Measurements from ENCODE around the gene C1orf35. TPM values are rescaled to one million over a fixed set of nuclear protein-coding genes. Genes with fewer than 3 reads are reported as not detected.

Gene C1orf35
- total RNA-seq, result 10 to 100 TPM; 20.9 to 21.6 TPM
- 27.8 to 28.5 reads per million in 2 donors for total RNA-seq

DNA sequence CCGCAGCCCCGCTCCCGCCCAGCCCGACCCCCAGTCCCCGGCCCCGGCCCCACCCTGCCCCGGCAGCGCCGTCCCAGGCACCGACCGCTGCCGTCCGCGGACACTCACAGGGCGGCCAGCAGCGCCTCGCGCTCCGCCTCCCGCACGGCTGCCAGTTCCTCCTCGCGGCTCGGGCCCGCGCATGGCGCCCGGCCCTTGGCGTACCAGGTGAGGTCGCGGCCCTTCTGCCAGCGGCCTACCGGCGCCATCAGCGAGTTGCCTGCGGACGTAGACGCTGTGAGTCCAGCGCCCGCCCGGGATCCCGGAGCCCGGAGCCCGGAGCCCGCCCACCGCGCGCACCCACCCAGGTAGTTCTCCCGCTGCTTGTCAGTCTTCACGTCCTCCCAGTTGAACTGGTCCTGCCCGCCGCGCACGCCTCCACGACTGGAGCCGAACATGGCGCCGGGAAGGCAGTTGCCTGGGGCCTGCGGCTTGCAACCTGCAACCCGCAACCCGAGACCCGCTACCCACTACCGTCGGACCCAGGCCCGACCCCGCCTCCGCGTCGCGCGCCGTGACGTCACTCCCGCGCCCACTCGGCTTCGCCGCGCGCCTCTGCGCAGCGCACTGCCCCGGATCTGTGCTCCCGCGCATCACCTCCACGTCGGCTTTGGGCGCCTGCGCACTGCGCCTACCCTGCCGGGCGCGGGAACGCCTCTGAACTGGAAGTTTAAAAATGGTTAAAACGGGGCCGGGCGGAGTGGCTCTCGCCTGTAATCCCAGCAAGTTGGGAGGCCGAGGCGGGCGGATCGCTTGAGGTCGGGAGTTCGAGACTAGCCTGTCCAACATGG is at the start of gene C1orf35:
Gene C1orf35, minus strand, starts transcription at position 535 of the 830 bp plus-strand sequence. Its CDS starts 98 bp downstream, at position 437.
- ATAC-seq (peak; percentile 78), DNase-seq (peak; percentile 89 to 91 (median 91))
- peaks cover 20% of the 10 kb centered on the region for H3K4me1 Mint-ChIP-seq
- H3K27me3 Mint-ChIP-seq, result no peaks in the 10 kb centered on the region
- peaks cover 3% of the 10 kb centered on the region for H3K36me3 Mint-ChIP-seq (ENCODE audit: low read depth)
- peak within 1 kb of the TSS; percentile 91 for H3K4me3 Mint-ChIP-seq
- no peaks in the 10 kb centered on the region for H3K9me3 ChIP-seq (ENCODE audit: control insufficient read depth, low read length, poor library complexity, severe bottlenecking)
- H3K27ac Mint-ChIP-seq, result peak within 1 kb of the TSS; percentile 85

DNA sequence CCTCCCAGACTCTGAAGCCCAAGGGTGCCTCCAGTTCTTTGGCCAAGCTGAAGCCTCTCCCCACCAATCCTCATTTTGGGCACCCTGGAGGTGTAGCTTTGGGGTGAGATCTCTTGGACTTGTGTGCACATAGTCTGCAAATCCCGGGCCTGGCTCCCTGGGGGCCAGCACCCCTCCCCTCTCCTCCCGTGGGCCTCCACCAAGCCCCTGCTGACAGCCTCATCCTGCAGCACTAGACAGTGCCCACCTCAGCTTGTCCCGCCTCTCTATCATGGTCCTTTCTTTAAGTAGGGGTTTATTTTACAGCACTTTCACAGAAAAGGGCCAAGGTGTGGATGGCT is 49.8 kb upstream of the C1orf35 start:
- Mint-ChIP-seq H3K4me1 (peaks cover 7% of the 10 kb centered on the region), H3K4me3 (peak overlapping the region; percentile 69), H3K27me3 (no peaks in the 10 kb centered on the region), H3K36me3 (ENCODE audit: low read depth) (no peaks in the 10 kb centered on the region), H3K27ac (no peak overlapping the region)
- H3K9me3 ChIP-seq (ENCODE audit: control insufficient read depth, low read length, poor library complexity, severe bottlenecking), result no peaks in the 10 kb centered on the region
- ATAC-seq, result no peak
- no peak for DNase-seq

DNA sequence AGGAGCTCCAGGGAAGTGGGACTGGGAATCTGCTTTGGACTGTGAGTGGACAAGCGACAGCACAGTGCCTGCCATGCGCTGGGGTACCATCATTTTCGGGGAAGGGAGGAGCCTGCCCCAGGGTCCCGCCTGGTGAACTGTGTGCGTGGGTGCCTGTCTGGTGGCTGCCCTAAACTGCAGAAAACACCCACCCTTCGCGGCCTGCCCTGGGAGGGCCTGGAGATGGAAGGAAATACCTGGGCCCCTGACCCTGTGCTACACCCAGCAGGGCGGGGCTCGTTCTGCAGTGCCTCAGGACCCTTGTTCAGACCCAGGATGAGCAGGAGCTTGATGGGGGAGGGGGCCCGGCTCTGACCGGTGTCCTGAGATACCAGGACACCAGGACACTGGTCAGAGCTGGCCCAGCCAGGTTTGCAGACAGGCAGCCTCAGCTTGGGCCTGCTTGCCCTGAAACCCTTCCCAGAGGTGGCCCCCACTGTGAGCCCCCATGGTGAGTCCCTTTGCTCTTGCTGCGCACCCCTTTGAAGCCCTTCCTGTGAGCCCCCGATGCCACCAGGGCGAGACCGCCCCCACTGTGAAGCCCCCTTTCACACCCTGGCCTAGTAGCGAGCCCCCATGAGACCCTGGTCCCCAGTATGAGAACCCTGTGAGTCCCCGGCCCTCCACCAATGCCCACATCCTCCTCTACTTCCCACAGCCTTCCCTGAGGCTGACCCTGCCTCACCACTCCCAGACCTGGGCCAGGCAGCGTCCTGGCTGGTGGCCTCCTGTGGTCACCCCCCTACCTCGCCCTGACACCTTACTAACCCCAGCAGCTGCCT is 49.2 kb upstream of the C1orf35 start:
- H3K27ac Mint-ChIP-seq, result no peak overlapping the region
- no peak for ATAC-seq
- no peaks in the 10 kb centered on the region for H3K27me3 Mint-ChIP-seq
- H3K9me3 ChIP-seq (ENCODE audit: control insufficient read depth, low read length, poor library complexity, severe bottlenecking), result no peaks in the 10 kb centered on the region
- H3K4me1 Mint-ChIP-seq, result peaks cover 7% of the 10 kb centered on the region
- no peak for DNase-seq
- H3K36me3 Mint-ChIP-seq (ENCODE audit: low read depth), result no peaks in the 10 kb centered on the region
- peak overlapping the region; percentile 69 for H3K4me3 Mint-ChIP-seq

DNA sequence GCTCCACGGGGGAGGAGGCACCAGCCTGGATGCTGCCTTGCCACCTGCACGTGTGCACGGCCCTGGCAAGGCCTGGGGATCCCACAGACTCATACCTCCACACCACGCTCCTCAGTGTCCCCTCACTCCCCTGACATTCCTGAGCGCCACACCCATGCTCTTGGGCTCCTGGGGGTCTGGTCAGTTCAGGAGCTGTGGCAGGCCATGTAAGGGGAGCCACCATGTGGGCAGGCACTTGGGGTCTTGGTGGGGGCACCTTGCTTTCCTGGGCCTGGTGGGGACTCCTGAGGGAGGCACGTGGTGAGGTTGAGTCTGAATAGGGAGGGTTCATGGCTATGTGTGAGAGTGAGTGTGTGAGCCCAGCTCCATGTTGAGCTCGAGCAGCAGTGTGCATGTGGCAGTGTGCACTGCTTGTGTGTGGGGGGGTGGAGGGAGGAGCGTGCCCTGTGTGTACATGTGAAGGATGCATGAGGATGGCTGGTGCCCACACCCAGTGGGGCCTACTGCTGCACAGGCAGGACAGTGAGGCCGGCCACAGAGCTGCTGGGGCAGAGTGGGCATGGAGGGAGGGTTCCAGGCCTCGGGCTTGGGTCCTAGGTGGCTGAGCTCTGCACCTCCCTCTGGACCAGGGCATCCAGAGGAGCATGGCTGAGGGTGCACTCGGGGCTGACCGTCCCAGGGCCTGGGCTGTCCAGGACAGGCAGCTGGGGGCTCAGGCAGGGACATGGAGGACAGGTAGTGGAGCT is 48.2 kb upstream of the C1orf35 start:
- Mint-ChIP-seq H3K27ac (no peak overlapping the region), H3K36me3 (ENCODE audit: low read depth) (no peaks in the 10 kb centered on the region), H3K4me3 (no peak overlapping the region), H3K4me1 (peaks cover 7% of the 10 kb centered on the region), H3K27me3 (no peaks in the 10 kb centered on the region)
- no peak for ATAC-seq
- DNase-seq, result no peak
- no peaks in the 10 kb centered on the region for H3K9me3 ChIP-seq (ENCODE audit: control insufficient read depth, low read length, poor library complexity, severe bottlenecking)

DNA sequence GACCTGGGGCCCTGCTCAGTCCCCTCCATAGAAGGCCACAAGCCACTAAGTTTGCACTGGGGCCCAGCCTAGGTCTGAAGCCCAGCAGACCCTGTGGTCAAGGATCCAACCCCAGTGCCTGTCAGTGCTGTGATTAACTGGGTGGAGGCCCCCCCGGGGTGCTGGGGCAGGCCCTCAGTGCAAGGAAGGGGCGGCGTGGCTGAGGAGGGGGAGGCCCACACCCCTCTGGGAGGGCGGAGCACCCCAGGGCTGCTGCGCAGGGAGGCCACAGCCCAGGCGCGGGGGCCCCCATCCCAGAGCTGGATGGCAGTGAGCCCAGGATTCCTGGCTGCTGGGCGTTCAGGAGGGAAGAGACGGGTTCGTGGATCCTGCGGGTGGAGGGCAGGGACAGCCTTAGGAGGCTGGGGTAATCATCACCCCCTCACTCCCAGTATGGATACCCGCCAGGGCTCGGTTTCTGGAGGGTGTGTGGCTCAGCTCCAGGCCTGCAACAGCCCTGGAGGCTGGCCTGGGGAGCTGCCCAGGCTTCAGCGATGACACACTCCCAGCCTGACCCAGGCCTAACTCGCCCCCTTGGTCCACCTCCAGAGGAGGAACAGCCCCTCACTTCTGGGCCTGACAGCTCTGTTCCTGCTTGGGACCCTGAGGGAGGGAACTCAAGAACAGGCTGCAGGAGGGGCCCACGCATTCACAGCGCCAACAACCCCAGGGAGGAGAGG is 47.5 kb upstream of the C1orf35 start:
- Mint-ChIP-seq H3K27ac (no peak overlapping the region), H3K4me1 (peaks cover 7% of the 10 kb centered on the region), H3K36me3 (ENCODE audit: low read depth) (no peaks in the 10 kb centered on the region), H3K27me3 (no peaks in the 10 kb centered on the region), H3K4me3 (peak overlapping the region; percentile 19)
- no peaks in the 10 kb centered on the region for H3K9me3 ChIP-seq (ENCODE audit: control insufficient read depth, low read length, poor library complexity, severe bottlenecking)
- ATAC-seq (no peak), DNase-seq (no peak)

DNA sequence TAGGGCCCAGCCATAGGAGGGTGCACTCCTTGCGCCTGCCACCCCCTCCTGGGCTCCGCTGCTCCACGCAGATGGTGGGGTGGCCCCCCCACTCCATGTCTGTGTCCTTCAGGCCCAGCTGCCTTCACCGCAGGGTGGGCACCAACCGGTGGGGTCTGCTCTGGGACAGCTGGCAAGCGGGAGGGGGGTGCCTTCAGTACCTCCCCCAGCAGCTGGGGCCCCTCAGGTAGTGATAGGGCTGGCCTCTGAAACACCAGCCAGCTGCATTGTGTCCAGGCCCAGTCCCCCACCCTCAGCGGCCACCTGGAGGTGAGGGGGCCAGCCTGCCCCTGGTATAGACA is 47.0 kb upstream of the C1orf35 start:
- Mint-ChIP-seq H3K27me3 (no peaks in the 10 kb centered on the region), H3K4me1 (peaks cover 7% of the 10 kb centered on the region), H3K36me3 (ENCODE audit: low read depth) (no peaks in the 10 kb centered on the region), H3K4me3 (peak overlapping the region; percentile 19), H3K27ac (no peak overlapping the region)
- ATAC-seq, result no peak
- no peaks in the 10 kb centered on the region for H3K9me3 ChIP-seq (ENCODE audit: control insufficient read depth, low read length, poor library complexity, severe bottlenecking)
- no peak for DNase-seq

DNA sequence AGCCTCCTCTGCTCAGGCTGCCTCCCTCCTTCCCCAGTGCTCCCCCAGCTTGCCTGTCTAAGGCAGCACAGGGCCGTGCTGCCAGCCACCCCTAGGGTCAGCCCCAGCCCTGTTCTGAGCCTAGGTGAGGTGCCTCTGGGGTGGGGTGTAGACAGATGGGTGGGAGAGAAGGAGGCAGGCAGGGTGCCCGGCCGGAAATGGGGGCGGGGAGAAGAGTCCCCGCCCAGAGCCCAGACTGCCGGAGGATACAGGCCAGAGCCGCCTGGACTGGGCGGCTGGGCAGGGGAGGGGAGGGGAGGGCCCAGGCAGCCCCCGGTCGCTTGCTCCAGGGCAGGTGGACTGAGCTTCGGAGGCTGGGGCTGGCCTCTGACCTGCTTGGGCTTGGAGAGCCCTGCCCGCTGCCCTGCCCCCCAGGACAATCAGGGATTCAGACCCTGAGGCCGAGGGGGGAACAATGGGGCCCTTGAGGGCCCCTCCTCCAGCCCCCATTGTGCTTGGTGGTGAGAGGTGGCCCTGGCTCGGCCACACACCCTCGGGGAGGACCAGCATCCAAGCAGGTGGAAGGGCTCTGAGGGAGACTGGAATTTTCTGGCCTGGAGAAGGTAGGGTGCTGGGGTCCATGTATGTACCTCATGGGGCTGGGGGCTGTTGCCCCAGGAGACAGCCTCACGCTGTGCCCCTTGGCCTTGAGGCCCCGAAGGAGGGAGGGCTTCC is 46.4 kb upstream of the C1orf35 start, which contains the start of gene GJC2:
Gene GJC2, plus strand, starts transcription at position 525 of the 714 bp plus-strand sequence. CDS start 7,829 bp downstream, outside the sequence.
- Mint-ChIP-seq H3K4me1 (peaks cover 7% of the 10 kb centered on the region), H3K27ac (no peak within 1 kb of the TSS), H3K27me3 (no peaks in the 10 kb centered on the region), H3K4me3 (peak within 1 kb of the TSS; percentile 19), H3K36me3 (ENCODE audit: low read depth) (no peaks in the 10 kb centered on the region)
- H3K9me3 ChIP-seq (ENCODE audit: control insufficient read depth, low read length, poor library complexity, severe bottlenecking), result no peaks in the 10 kb centered on the region
- ATAC-seq, result no peak
- no peak for DNase-seq

- H3K27ac Mint-ChIP-seq, result no peak overlapping the region
- H3K4me1 Mint-ChIP-seq, result peaks cover 10% of the 10 kb centered on the region
- no peaks in the 10 kb centered on the region for H3K36me3 Mint-ChIP-seq (ENCODE audit: low read depth)
- H3K9me3 ChIP-seq (ENCODE audit: control insufficient read depth, low read length, poor library complexity, severe bottlenecking), result no peaks in the 10 kb centered on the region
- no peak overlapping the region for H3K4me3 Mint-ChIP-seq
- no peaks in the 10 kb centered on the region for H3K27me3 Mint-ChIP-seq
- ATAC-seq (no peak), DNase-seq (no peak)
Observed at GRCh38 chr1:228148935-228149405, 45.8 kb upstream of the C1orf35 start.

DNA sequence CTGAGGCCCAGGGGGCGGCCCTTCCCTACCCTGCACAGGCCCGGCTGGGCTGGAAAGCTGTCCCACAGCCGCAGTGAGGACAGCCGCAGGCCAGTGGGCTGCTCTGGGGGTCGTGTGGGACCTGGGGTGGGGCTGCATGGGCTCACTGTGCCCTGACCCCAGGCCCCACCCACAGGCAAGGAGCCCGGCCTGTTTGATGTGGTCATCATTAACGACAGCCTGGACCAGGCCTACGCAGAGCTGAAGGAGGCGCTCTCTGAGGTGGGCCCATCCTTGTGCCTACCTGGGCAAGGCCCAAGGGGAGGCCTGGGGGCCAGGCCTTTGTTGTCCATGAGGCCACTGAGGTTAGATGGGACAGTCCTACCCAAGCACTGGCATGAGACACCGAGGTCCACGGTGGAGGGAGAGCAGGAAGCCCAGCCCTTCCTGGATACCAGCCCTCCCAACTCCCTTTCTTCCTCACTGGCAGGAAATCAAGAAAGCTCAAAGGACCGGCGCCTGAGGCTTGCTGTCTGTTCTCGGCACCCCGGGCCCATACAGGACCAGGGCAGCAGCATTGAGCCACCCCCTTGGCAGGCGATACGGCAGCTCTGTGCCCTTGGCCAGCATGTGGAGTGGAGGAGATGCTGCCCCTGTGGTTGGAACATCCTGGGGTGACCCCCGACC is 45.2 kb upstream of the C1orf35 start:
- Mint-ChIP-seq H3K27ac (no peak overlapping the region), H3K27me3 (no peaks in the 10 kb centered on the region), H3K4me3 (no peak overlapping the region), H3K4me1 (peaks cover 16% of the 10 kb centered on the region), H3K36me3 (ENCODE audit: low read depth) (no peaks in the 10 kb centered on the region)
- no peaks in the 10 kb centered on the region for H3K9me3 ChIP-seq (ENCODE audit: control insufficient read depth, low read length, poor library complexity, severe bottlenecking)
- ATAC-seq, result no peak
- DNase-seq, result no peak

DNA sequence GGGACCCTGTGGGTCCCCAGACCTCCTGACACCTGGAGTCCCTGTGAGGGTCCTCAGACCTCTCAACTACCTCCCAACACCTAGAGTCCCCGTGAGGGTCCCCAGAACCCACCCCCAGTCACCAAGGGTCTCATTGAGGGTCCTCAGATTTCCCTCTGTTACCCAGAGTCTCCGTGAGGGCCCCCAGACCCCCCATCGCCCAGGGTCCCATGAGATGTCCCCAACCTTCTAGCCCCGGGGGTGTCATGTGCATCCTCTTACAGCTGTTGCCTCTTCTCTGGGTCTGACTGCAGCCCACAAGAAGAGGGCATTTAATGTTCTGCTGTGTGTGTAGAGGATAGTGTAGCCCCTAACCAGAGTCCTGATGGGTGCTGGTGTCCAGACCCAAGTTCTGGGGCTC is 44.6 kb upstream of the C1orf35 start:
- no peaks in the 10 kb centered on the region for H3K9me3 ChIP-seq (ENCODE audit: control insufficient read depth, low read length, poor library complexity, severe bottlenecking)
- DNase-seq, result no peak
- no peaks in the 10 kb centered on the region for H3K36me3 Mint-ChIP-seq (ENCODE audit: low read depth)
- no peak overlapping the region for H3K4me3 Mint-ChIP-seq
- no peak overlapping the region for H3K27ac Mint-ChIP-seq
- H3K4me1 Mint-ChIP-seq, result peaks cover 21% of the 10 kb centered on the region
- H3K27me3 Mint-ChIP-seq, result no peaks in the 10 kb centered on the region
- ATAC-seq, result no peak

DNA sequence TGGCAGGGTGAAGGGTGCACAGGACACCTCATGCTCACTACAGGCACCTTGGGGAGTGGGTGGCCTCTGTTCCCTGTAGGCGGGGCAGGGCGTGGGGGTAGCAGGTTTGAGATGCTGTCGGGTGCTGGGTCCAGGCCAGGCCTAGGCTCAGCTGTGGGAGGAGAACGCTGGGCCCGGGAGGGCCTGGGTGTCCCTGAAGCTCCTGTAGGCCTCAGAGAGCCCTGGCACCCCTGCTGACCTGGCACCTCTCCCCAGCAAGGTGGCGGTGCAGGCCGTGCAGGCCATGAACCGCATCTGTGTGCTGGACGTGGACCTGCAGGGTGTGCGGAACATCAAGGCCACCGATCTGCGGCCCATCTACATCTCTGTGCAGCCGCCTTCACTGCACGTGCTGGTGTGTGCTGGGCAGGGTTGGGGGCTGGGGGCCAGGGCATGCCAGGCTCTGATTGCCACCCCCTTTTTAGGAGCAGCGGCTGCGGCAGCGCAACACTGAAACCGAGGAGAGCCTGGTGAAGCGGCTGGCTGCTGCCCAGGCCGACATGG is 44.1 kb upstream of the C1orf35 start:
- no peaks in the 10 kb centered on the region for H3K27me3 Mint-ChIP-seq
- no peak overlapping the region for H3K27ac Mint-ChIP-seq
- no peaks in the 10 kb centered on the region for H3K9me3 ChIP-seq (ENCODE audit: control insufficient read depth, low read length, poor library complexity, severe bottlenecking)
- ATAC-seq, result no peak
- peaks cover 22% of the 10 kb centered on the region for H3K4me1 Mint-ChIP-seq
- H3K4me3 Mint-ChIP-seq, result no peak overlapping the region
- no peak for DNase-seq
- no peaks in the 10 kb centered on the region for H3K36me3 Mint-ChIP-seq (ENCODE audit: low read depth)

Measured in T-helper 17 cell (primary cell).